COLO668 (cell line): ENCODE data around the gene TLR6.
"Not testable (repeated sequence)": the region's sequence is repeated elsewhere in the genome, so short reads cannot be mapped to it uniquely, and the experiment has no call there.

Source experiments
- DNase-seq: peaks from one replicate; lab custom pipeline; 2025; ENCODE audit not compliant: unreplicated experiment; lab: John Stamatoyannopoulos, UW

Gene TLR6

DNA sequence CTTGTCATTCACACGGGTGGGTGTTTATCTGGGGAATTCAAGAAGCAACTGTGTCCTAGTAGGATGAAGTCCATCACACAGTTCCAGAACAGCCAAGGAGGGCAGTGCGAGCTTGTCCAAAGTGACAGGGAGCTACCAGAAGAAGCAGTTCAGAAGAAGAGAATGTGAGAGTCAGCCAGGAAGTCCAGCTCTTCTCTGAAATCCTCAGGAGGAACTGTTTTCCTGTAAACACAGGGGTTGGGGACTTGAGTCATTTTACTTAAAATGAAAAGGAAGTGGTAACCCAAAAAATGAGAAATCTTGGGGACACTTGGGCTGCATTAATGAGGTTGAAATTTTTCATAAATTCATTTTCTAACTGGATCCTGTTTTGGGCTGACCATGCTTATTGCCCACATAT, 65.6 kb downstream of the TLR6 start:
- no peak for DNase-seq

GRCh38 chr4:38788317-38788716, 68.3 kb downstream of the TLR6 start:
- no peak for DNase-seq

- DNase-seq: no peak
Observed at GRCh38 chr4:38787693-38788092, 68.9 kb downstream of the TLR6 start.

GRCh38 chr4:38785901-38786402, 70.7 kb downstream of the TLR6 start:
- no peak for DNase-seq

DNA sequence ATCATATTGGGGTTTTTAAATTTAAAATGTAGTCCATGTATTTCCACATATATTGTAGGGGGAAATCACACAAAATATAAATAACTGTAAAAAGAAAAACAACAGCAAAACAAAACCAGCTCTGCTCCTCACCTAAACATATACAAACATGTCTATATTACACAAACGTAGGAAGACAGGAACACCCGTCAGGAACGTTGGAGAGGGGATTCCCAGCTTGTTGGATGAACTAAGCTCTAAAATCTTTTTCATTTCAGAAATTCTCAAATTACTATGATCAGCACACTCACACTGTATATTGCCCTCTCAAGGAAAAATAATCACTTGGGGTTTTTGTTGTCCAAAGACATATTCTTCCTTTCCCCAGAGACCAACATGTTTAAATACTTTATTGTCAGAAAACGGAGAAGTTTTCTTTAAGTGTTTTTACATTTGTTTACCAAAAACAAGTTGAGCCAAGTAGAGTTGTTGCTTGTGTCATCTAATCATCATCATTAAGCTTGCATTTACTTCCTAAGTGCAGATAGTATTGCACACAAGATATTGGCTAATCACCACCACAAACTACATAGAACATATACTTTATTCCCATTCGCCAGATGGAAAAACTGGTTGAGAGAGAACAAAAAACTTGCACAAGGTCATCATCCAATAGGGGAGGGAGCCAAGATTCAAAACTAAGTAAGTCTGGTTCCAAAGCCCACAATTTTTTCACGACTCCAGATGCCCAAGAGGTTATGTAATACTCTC, 71.4 kb downstream of the TLR6 start:
- no peak for DNase-seq

- DNase-seq: no peak
Observed at GRCh38 chr4:38784141-38784540, 72.5 kb downstream of the TLR6 start.

DNA sequence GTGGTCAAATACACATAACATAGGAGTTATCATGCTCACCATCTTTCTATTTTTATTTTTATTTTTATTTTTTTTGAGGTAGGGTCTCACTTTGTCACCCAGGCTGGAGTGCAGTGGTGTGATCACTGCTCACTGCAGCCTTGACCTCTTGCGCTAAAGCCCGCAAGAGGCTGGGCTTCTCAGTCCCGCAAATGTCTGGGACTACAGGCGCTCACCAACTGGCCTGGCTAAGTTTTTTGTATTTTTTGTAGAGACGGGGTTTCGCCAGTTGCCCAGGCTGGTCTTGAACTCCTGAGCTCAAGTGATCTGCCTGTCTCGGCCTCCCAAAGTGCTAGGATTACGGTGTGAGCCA, 73.5 kb downstream of the TLR6 start:
- DNase-seq: no peak

DNA sequence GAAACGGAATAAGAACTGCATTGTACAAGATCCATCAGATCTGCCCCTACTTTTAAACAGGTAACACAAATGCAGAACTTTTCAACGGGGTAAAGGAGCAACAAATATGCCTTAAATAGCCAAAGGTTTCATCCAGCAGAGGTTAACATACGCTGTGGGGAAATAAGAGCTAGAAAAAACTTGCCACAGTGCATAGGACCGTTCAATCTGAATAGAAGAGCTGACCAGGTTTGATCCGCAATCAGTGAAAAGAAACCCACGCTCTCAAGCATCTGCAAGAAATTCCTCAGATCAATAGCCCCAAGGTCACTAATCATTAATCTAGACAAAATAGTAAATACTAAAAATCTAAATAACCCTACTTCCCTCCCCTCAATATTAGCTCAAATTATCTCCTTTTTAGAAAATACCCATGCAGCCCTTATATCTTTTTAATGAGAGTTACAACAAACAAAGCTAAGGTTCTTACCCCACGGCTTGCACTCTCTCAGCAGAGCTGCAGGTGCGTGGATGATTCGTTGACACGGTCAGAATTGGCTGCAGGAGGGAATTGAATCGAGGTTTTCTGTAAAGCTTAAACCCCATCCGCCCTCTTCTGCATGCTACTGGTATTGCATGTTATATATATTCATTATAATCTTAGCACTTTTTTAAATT, 74.0 kb downstream of the TLR6 start, which contains the start of gene TLR10:
TSS of gene TLR10 (minus strand) at position 539 of the 657 bp plus-strand sequence. CDS start 7,400 bp downstream, outside the sequence.
- DNase-seq: peak; percentile 41

- no peak for DNase-seq
Observed at GRCh38 chr4:38781854-38782261, 74.8 kb downstream of the TLR6 start.

DNA sequence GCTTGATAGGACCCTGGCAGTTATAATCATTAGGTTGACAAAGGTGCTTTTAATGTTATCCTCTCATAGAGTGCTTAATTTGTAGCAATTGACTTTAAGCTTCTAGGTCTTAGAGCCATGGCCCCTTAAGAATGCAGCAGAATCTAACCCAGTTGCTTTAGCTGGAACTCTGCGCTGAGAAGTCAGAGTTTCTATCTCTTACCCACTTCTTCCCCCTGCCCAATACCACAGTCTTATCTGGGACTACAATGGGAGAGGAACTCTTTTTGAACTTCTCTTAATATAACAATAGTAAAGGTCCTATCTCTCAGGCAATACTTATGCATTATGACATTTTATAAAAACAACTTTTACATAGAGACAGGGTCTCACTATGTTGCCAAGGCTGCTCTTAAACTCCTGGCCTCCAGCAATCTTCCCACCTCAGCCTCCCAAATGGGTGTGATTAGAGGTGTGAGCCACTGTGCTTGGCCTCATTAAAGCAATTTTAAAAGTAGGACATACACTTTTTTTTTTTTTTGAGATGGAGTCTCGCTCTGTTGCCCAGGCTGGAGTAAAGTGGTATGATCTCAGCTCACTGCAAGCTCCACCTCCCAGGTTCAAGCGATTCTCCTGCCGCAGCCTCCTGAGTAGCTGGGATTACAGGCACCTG, 75.7 kb downstream of the TLR6 start:
- DNase-seq: no peak

DNA sequence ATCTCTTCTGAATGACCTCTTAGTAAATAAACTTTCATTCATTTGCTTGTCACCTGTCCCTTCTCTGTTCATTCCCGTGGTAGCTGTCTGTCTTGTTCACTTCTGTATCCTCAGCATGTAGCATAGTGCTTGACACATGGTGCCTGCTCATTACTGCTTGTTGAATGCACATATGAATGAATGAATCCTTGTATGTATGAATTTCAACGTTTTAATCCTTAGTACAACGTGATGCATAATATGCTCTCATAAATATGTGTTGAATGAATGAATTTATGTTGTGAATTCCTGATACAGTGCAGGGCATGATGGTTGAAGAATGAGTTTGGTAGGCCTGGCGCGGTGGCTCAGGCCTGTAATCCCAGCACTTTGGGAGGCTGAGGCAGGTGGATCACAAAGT, 76.8 kb downstream of the TLR6 start:
- DNase-seq: no peak

- DNase-seq: not testable (repeated sequence)
Observed at GRCh38 chr4:38777925-38778324, 78.7 kb downstream of the TLR6 start.

DNA sequence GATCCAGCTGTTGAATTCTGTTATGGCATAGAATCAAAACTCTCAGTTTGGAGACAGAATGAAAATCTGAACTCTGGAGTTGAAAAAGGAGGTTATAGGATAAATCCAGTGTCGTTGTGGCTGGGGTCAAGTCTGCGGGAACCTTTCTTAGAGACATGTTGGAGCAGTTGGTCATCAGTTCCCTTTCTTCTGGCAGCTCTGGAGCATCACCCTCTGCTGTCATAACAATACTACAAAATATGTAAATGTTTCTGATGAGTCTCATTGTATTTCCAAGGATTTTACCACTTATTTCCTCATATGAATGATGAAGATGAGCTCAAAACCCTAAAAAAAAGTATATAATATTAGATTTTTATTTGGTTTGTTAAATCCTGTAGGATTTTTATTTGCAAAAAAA, 81.3 kb downstream of the TLR6 start:
- DNase-seq: no peak

DNA sequence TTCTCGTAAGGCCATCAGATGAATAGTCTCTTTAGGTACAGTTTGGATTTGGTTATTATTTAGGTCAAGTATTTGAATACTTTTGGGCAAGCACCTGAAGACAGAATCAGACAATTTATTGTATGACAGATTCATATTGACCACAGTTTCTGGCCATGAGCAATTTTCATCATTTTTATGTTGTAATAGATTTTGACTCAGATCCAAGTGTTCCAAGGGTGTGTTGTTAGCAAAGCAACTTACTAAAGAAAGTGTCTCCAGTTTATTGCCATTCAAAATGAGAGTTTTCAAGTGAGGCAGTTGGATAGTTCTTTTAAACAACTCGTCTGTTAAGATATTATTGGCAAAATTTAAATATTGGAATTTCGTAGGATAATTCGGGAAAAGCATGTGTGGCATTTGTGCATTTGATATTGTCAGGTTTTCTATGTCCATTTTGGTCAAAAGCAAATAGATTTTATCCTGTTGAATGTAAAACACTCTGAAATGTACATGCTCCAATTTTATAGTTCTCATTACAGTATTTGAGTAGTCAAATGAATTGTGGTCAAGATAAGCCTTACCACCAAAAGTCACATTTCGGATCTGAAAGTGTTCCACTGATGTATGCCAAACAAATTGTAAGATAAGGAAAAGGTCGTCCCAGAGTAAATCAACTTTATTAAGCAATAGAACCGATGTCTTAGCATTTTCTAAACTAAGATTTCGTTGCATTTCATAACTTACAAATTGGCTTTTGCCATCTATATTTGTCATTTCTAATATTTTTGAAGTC, 82.2 kb downstream of the TLR6 start:
- no peak for DNase-seq
